Neural cell (in vitro differentiated cells): ENCODE data around the gene NUFIP1. TPM values are rescaled to one million over a fixed set of nuclear protein-coding genes. Genes with fewer than 3 reads are reported as not detected.
"Not testable (repeated sequence)": the region's sequence is repeated elsewhere in the genome, so short reads cannot be mapped to it uniquely, and the experiment has no call there.

Source experiments
- H2AFZ ChIP-seq: fragments of 200-600, 300-800 bp; sonication (generic), shearing (Covaris generic); 2 replicates; pipeline ENCODE4 v1.6.0; 2014; ENCODE audit warnings: low read depth, mild to moderate bottlenecking, antibody characterized with exemption, low read length, moderate library complexity
- H3F3A ChIP-seq: fragments of 200-600 bp; shearing (Covaris generic); 2 replicates; pipeline ENCODE4 v1.6.1; 2016; ENCODE audit warnings: mild to moderate bottlenecking, moderate library complexity, mixed read lengths, antibody characterized with exemption, low read length; ENCODE audit not compliant: insufficient read depth, poor library complexity, severe bottlenecking
- H3K27ac ChIP-seq: fragments of 200-600, 300-800 bp; sonication (generic), shearing (Covaris generic); 2 replicates; pipeline ENCODE4 v1.5.1; 2014; ENCODE audit warnings: mild to moderate bottlenecking, low read length, moderate library complexity
- H3K27me3 ChIP-seq: fragments of 300-800, 200-600 bp; sonication (generic), shearing (Covaris generic); 2 replicates; pipeline ENCODE4 v1.6.0; 2014; ENCODE audit warnings: mild to moderate bottlenecking, low read depth, low read length, moderate library complexity; ENCODE audit not compliant: insufficient read depth
- H3K36me3 ChIP-seq: fragments of 300-800, 200-600 bp; sonication (generic), shearing (Covaris generic); 2 replicates; pipeline ENCODE4 v1.5.1; 2014; ENCODE audit warnings: mild to moderate bottlenecking, antibody characterized with exemption, low read length, moderate library complexity; ENCODE audit not compliant: insufficient read depth
- H3K4me2 ChIP-seq: fragments of 300-800, 200-600 bp; sonication (generic), shearing (Covaris generic); 2 replicates; pipeline ENCODE4 v1.6.0; 2014; ENCODE audit warnings: mild to moderate bottlenecking, low read length
- H3K4me3 ChIP-seq: fragments of 300-800, 200-600 bp; sonication (generic), shearing (Covaris generic); 2 replicates; pipeline ENCODE4 v1.5.1; 2014; ENCODE audit warnings: mild to moderate bottlenecking, low read length, moderate library complexity
- H3K79me2 ChIP-seq: fragments of 200-600 bp; shearing (Covaris generic); replicated peaks from 2 replicates; pipeline ENCODE4 v1.6.0; 2014; ENCODE audit warnings: mild to moderate bottlenecking, low read length, moderate library complexity; ENCODE audit not compliant: insufficient read depth
- H3K9ac ChIP-seq: fragments of 300-800, 200-600 bp; sonication (generic), shearing (Covaris generic); 2 replicates; pipeline ENCODE4 v1.6.1; 2016; ENCODE audit warnings: mild to moderate bottlenecking, low read length, mixed read lengths
- H3K9me2 ChIP-seq: fragments of 200-600 bp; shearing (Covaris generic); 2 replicates; pipeline ENCODE4 v1.6.1; 2016; ENCODE audit warnings: mild to moderate bottlenecking, low read length, mixed read lengths; ENCODE audit not compliant: insufficient read depth
- H3K9me3 ChIP-seq: fragments of 200-600, 300-800 bp; sonication (generic), shearing (Covaris generic); 2 replicates; pipeline ENCODE4 v1.6.1; 2016; ENCODE audit warnings: mild to moderate bottlenecking, mixed run types, low read length, moderate library complexity, mixed read lengths
- H4K20me1 ChIP-seq: fragments of 200-600 bp; shearing (Covaris generic); 2 replicates; pipeline ENCODE4 v1.6.1; 2016; ENCODE audit warnings: mild to moderate bottlenecking, mixed run types; ENCODE audit not compliant: insufficient read depth
- EP300 ChIP-seq: fragments of 450-650 bp; conservative IDR thresholded peaks from 2 replicates; pipeline ENCODE4 v1.6.1; 2014; ENCODE audit warnings: antibody characterized with exemption, mild to moderate bottlenecking, moderate library complexity; ENCODE audit not compliant: poor library complexity, severe bottlenecking
- EZH2 ChIP-seq: fragments of 200-600, 300-800 bp; shearing (Covaris generic), sonication (generic); IDR thresholded peaks from 2 replicates; pipeline ENCODE4 v1.6.1; 2014; ENCODE audit warnings: antibody characterized with exemption, low read length, borderline replicate concordance, mild to moderate bottlenecking; ENCODE audit not compliant: insufficient read depth, poor library complexity, severe bottlenecking
- MXI1 ChIP-seq: fragments of 450-650 bp; conservative IDR thresholded peaks from 2 replicates; pipeline ENCODE4 v1.6.1; 2014; ENCODE audit warnings: antibody characterized with exemption, mild to moderate bottlenecking; ENCODE audit not compliant: poor library complexity, severe bottlenecking
- POLR2AphosphoS5 ChIP-seq: IDR thresholded peaks from 2 replicates; pipeline ENCODE4 v1.6.1; 2012
- RAD21 ChIP-seq: fragments of 450-650 bp; conservative IDR thresholded peaks from 2 replicates; pipeline ENCODE4 v1.6.1; 2014; ENCODE audit warnings: antibody characterized with exemption, mild to moderate bottlenecking, moderate library complexity
- SMC3 ChIP-seq: fragments of 450-650 bp; conservative IDR thresholded peaks from 2 replicates; pipeline ENCODE4 v1.6.1; 2014; ENCODE audit warnings: antibody characterized with exemption, mild to moderate bottlenecking, moderate library complexity; ENCODE audit not compliant: poor library complexity
- TAF1 ChIP-seq: IDR thresholded peaks from 2 replicates; pipeline ENCODE4 v1.6.1; 2012; ENCODE audit warnings: low read depth
- polyA plus RNA-seq: library from polyadenylated mRNA; depleted of rRNA; stranded (reverse); fragments of >200 nt; gene quantifications from 2 replicates; pipeline ENCODE4 v1.2.3, GENCODE V29; 2014
- TF ChIP-seq, protein P1 (sequence below): fragments of 450-650 bp; IDR thresholded peaks from 2 replicates; pipeline ENCODE4 v1.5.1; 2014; ENCODE audit warnings: antibody characterized with exemption, mild to moderate bottlenecking, moderate library complexity; ENCODE audit not compliant: poor library complexity, severe bottlenecking
- TF ChIP-seq, protein P2 (sequence below): IDR thresholded peaks from 2 replicates; pipeline ENCODE4 v1.6.1; 2012; ENCODE audit warnings: borderline replicate concordance

The NUFIP1 gene
- polyA plus RNA-seq, 1 donor from 2014 or later: 11.0 TPM

DNA sequence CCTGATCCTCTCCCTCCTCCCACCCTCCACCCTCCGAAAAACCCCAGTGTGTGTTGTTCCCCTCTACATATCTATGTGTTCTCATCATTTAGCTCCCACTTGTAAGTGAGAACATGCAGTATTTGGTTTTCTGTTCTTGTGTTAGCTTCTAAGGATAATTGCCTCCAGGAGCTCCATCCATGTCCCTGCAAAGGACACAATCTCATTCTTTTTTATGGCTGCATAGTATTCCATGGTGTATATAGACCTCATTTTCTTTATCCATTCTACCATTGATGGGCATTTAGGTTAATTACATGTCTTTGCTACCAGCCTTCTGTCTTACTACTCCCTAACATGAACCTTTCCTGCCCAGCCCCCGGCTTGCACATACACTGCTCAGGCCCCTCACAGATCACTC, 91.0 kb downstream of the NUFIP1 start:
- not testable (repeated sequence) for H3K27ac ChIP-seq, H3F3A ChIP-seq, H3K79me2 ChIP-seq, H4K20me1 ChIP-seq, H3K9ac ChIP-seq, H3K36me3 ChIP-seq, H3K9me3 ChIP-seq, H3K27me3 ChIP-seq, H3K9me2 ChIP-seq, H2AFZ ChIP-seq, H3K4me3 ChIP-seq, H3K4me2 ChIP-seq

DNA sequence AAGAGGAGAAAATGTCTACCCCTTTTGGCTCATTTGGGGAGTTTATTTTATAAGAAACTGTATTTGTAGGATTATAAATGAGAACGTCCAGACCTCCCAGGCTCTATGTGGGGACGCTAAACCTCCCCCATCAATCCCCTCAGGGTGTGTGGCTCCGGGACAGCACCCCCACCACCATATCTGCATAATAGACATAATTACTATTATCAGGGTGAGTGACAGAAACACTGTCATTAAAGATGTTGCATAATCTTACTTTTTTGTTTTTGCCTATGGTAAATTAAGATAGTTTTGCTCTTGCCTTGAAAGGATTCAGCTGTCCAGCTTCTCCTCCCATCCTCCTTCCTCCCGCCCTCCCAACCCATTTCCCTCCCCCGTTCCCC, 93.3 kb downstream of the NUFIP1 start:
- H4K20me1 ChIP-seq: no peaks in the 10 kb centered on the region
- TF ChIP-seq EP300: no peak
- TF ChIP-seq MXI1: no peak
- TF ChIP-seq, protein P1, sequence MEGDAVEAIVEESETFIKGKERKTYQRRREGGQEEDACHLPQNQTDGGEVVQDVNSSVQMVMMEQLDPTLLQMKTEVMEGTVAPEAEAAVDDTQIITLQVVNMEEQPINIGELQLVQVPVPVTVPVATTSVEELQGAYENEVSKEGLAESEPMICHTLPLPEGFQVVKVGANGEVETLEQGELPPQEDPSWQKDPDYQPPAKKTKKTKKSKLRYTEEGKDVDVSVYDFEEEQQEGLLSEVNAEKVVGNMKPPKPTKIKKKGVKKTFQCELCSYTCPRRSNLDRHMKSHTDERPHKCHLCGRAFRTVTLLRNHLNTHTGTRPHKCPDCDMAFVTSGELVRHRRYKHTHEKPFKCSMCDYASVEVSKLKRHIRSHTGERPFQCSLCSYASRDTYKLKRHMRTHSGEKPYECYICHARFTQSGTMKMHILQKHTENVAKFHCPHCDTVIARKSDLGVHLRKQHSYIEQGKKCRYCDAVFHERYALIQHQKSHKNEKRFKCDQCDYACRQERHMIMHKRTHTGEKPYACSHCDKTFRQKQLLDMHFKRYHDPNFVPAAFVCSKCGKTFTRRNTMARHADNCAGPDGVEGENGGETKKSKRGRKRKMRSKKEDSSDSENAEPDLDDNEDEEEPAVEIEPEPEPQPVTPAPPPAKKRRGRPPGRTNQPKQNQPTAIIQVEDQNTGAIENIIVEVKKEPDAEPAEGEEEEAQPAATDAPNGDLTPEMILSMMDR: no peak
- TF ChIP-seq, protein P2, sequence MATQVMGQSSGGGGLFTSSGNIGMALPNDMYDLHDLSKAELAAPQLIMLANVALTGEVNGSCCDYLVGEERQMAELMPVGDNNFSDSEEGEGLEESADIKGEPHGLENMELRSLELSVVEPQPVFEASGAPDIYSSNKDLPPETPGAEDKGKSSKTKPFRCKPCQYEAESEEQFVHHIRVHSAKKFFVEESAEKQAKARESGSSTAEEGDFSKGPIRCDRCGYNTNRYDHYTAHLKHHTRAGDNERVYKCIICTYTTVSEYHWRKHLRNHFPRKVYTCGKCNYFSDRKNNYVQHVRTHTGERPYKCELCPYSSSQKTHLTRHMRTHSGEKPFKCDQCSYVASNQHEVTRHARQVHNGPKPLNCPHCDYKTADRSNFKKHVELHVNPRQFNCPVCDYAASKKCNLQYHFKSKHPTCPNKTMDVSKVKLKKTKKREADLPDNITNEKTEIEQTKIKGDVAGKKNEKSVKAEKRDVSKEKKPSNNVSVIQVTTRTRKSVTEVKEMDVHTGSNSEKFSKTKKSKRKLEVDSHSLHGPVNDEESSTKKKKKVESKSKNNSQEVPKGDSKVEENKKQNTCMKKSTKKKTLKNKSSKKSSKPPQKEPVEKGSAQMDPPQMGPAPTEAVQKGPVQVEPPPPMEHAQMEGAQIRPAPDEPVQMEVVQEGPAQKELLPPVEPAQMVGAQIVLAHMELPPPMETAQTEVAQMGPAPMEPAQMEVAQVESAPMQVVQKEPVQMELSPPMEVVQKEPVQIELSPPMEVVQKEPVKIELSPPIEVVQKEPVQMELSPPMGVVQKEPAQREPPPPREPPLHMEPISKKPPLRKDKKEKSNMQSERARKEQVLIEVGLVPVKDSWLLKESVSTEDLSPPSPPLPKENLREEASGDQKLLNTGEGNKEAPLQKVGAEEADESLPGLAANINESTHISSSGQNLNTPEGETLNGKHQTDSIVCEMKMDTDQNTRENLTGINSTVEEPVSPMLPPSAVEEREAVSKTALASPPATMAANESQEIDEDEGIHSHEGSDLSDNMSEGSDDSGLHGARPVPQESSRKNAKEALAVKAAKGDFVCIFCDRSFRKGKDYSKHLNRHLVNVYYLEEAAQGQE: no peak
- no peak for TF ChIP-seq RAD21
- no peak for TF ChIP-seq POLR2AphosphoS5
- no peak for TF ChIP-seq TAF1
- no peak for TF ChIP-seq SMC3
- TF ChIP-seq EZH2: no peak
- no peaks in the 10 kb centered on the region for H3K9me3 ChIP-seq
- no peaks in the 10 kb centered on the region for H3F3A ChIP-seq
- H3K9ac ChIP-seq: no peak overlapping the region
- no peaks in the 10 kb centered on the region for H3K9me2 ChIP-seq
- no peak overlapping the region for H2AFZ ChIP-seq
- no peaks in the 10 kb centered on the region for H3K27me3 ChIP-seq
- H3K36me3 ChIP-seq: no peaks in the 10 kb centered on the region
- no peak overlapping the region for H3K4me2 ChIP-seq
- H3K79me2 ChIP-seq: no peaks in the 10 kb centered on the region
- H3K4me3 ChIP-seq: no peak overlapping the region
- no peak overlapping the region for H3K27ac ChIP-seq

DNA sequence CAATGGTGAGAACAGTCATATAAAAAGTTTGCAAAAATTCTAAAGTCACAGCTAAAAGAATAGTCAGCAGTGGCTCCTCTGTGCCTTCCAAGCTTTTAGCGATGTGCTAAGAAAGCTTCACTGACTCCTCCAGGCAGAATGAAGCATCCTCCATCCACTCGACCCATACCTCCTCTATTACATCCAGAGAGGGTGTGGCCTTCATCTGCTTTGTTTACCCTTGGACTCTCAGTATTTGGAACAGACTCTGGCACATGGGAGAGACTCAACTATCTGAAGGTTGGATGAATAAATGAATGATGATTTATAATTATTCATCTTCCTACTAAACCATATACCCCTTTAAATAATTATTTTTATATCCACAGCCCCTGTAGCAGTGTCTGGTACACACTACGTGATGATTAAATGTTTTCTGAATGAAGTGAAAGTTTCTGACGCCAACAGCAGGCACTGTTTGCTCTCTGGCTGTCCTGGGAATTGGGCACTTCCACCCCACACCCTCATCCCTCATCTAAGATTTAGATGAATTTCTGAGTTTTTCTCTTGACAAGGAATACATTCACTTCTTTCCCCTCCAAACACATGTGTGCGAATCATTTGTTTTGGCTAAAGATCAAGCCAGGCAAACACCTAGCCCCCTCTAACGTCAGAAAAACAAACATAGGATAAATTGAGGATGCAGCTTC, 93.9 kb downstream of the NUFIP1 start:
- no peak overlapping the region for H3K4me3 ChIP-seq
- no peak overlapping the region for H2AFZ ChIP-seq
- H4K20me1 ChIP-seq: no peaks in the 10 kb centered on the region
- no peaks in the 10 kb centered on the region for H3K9me3 ChIP-seq
- H3K9me2 ChIP-seq: no peaks in the 10 kb centered on the region
- H3K36me3 ChIP-seq: no peaks in the 10 kb centered on the region
- no peak overlapping the region for H3K27ac ChIP-seq
- H3K9ac ChIP-seq: no peak overlapping the region
- H3K27me3 ChIP-seq: no peaks in the 10 kb centered on the region
- no peaks in the 10 kb centered on the region for H3K79me2 ChIP-seq
- no peak for TF ChIP-seq EP300
- TF ChIP-seq, protein P1: no peak
- H3F3A ChIP-seq: no peaks in the 10 kb centered on the region
- H3K4me2 ChIP-seq: no peak overlapping the region
